Measurements from ENCODE around the gene PPM1E.
"Not testable (repeated sequence)": the region's sequence is repeated elsewhere in the genome, so short reads cannot be mapped to it uniquely, and the experiment has no call there.

PPM1E gene

GRCh38 chr17:58755577-58756245 lies at the start of gene PPM1E:
PPM1E (plus strand) TSS chr17:58755854.
- peak; percentile 40 for DNase-seq (ENCODE audit: low spot score)

- no peak for DNase-seq (ENCODE audit: low spot score)
Measured at GRCh38 chr17:58706351-58707140, 49.1 kb upstream of the PPM1E start.

DNA sequence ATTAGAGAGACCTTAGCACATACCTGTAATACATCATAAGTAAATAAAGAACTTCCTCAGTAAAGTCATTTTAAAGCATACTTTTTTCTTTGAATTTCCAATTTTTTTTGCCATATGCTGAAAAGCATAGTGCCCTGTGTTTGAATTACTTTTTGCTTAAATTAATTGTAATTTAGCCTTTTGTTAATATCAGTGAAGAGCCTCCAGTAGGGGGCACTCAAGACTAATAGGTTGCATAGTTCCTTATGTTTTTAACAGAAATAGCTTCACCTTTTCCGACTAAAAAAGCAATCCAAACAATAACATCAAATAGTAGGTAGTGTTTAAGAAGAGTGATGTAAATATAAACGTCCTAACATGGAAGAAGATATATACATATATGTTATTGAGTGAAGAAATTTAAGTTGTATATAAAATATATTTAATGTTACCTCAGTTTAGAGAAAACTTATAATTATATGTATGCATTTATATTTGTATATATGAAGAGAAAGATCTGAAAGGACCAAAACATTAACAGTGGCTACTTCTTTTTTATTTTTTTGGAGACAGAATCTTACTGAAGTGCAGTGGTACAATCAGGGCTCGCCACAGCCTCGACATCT lies 44.6 kb upstream of the PPM1E start:
- peak; percentile 33 for DNase-seq (ENCODE audit: low spot score)

GRCh38 chr17:58722274-58722673 lies 33.4 kb upstream of the PPM1E start:
- DNase-seq (ENCODE audit: low spot score) = no peak

DNA sequence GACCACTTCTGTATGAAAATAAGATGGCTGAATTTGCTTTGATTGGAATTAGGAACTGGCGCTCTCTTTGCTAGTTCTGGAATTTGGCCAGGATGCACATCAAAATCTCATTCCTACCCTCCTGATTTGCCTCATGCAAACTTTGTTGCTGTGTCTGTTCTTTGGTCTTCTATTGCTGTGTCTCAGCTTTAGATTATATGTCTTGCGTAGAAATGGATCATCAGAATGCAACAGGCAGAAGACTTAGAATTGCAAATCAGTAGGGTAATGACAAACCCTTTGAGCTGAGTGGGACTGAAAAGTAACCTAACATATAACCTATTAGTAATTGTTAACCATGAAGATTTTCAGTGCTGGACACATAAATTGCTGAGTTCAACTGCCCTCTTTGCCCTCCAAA lies 33.0 kb upstream of the PPM1E start:
- no peak for DNase-seq (ENCODE audit: low spot score)

DNA sequence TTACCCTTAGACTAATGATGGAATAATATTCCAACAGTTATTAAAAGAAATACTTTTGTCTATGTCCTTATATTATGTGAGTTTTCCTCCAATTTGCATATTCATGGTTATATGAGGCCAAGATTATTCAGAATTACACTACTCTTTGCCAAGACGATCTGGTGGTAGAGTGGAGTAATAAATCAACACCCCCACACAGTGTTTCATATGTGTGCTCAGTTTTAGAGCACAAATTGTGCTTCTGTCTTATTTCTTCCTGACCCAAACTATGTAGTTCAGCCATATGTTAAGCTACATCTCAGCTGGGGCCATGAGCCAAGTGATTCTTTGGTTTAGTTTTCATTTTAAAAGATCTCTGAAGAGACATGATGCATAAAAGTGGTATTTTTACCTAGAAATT lies 26.9 kb upstream of the PPM1E start:
- DNase-seq (ENCODE audit: low spot score) = no peak

- DNase-seq (ENCODE audit: low spot score) = no peak
Measured at GRCh38 chr17:58730937-58731336, 24.7 kb upstream of the PPM1E start.

DNA sequence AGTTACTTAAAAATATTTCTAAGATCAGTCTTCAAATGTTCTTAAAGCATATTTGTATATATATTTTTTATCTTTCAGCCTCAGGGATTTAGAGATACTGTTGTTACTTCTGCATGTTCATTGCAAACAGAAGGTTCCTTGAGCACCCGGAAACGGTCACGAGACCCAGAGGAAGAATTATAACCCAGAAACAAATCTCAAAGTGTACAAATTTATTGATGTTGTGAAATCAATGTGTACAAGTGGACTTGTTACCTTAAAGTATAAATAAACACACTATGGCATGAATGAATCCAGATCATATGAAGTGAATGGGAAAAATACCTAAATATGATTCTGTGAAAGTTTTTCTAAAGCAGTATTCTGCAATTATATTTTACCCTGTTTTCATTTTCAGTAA lies 21.6 kb upstream of the PPM1E start:
- DNase-seq (ENCODE audit: low spot score) = no peak

DNA sequence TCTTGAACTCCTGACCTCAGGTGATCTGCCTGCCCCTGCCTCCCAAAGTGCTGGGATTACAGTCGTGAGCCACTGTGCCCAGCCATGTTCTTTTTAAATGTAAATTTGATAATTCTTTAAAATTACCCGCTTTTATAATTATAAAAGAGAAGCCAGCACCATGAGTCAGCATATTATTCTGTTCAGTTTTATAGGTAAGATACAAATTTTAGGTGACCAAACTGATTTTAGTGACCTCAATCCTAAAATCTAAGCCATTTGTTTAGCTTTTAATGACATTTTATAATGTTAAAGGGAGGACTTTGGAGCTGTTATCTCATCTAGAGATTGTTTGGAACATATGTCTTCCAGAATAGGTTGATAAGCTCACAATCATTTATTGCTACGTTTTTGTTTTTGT lies 20.8 kb upstream of the PPM1E start:
- no peak for DNase-seq (ENCODE audit: low spot score)

GRCh38 chr17:58741121-58741625 lies 14.5 kb upstream of the PPM1E start:
- no peak for DNase-seq (ENCODE audit: low spot score)

DNA sequence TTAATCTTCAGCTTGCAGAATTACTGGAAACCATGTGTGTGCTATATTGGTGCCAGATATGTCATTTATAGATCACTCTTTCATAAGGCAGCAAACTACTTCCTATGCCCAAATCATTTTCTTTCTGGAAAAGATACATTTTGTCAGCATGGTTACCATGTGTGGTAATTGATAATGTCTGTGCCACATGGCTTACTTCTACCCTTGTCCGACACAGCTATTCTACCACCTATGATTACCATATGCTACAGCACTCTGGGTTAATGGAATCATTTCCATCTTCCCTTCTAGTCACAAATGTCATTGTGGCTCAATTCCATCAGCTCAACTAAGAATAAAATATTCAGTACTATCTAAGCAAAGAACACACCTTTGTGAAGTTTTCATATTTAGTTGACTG lies 8.0 kb upstream of the PPM1E start:
- no peak for DNase-seq (ENCODE audit: low spot score)

DNA sequence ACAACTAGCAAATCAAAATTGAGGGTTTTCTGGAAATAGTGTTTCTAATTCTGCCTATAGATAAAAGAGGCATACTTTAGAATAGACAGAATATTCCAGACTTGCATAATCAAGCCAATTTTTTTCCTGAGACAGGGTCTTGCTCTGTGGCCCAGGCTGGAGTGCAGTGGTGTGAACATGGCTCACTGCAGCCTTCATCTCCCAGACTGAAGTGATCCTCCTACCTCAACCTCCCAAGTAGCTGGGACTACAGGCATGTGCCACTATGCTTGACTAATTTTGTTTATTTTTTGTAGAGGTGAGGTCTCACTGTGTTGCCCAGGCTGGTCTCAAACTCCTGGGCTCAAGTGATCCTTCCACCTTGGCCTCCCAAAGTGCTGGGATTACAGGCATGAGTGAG lies 6.0 kb upstream of the PPM1E start:
- not testable (repeated sequence) for DNase-seq (ENCODE audit: low spot score)

GRCh38 chr17:58753026-58753425 lies 2.6 kb upstream of the PPM1E start:
- DNase-seq (ENCODE audit: low spot score) = no peak

GRCh38 chr17:58755269-58755576 lies 431 bp upstream of the PPM1E start:
- no peak for DNase-seq (ENCODE audit: low spot score)

DNA sequence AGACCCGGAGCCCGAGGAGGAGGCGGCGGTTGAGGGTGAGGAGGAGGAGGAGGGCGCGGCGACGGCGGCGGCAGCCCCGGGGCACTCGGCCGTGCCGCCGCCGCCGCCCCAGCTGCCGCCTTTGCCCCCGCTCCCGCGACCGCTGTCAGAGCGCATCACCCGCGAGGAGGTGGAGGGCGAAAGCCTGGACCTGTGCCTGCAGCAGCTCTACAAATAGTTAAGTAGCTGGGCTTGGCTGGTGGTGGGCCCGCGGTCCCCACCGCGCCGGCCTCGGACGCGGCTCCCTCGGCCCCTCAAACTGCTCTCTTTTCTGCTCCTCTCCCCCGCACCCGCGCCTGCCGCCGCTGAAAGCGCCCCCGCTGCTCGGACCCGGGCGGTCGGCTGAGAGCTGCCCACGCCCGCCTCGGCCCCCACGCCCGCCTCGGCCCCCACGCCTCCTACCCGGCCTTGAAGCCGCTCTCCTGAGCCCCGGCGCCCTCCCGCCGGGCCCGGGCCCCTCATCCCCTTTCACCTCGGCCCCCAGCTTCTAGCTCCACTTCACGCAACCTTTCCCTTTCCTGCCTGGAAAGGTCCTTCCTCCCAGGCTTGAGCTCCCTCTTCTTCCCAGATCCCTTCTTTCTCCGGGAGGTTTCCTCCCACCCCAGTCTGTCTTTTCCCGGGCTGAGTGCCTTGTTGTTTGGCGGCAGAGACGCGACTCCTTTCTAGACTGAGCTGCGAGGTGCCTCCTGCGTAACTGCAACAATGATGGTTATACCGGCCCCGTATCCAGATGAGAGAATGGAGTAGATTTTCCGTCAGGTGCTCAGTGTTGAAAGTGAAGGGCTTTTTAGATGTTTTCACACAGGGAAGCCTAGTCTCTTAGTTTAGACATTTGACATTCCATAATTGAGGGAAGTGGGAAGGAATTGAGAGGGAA lies 850 bp downstream of the PPM1E start:
- DNase-seq (ENCODE audit: low spot score) = peak; percentile 6

DNA sequence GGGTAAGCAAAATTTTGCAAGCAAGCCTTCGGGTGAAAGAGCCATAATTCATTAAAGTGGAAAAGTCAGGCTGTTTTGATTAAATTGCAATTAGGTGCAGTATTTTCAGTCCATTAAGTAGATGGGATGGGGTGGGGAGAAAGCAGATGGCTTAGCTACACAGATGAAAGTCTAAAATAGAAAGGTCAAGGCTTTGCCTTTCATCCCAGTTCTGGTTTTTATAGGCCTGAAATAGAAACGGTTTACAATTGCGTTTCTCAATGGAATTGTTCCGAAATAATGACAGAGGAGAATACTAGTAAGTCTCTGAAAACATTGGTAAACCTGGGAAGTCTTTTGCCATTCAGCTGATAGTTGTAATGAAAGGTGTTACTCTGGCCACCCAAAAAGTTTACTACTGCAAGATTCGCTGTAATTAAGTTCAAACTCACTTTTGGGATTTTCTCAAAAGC lies 1.5 kb downstream of the PPM1E start:
- peak; percentile 4 for DNase-seq (ENCODE audit: low spot score)

GRCh38 chr17:58758890-58759289 lies 3.2 kb downstream of the PPM1E start:
- DNase-seq (ENCODE audit: low spot score) = no peak

DNA sequence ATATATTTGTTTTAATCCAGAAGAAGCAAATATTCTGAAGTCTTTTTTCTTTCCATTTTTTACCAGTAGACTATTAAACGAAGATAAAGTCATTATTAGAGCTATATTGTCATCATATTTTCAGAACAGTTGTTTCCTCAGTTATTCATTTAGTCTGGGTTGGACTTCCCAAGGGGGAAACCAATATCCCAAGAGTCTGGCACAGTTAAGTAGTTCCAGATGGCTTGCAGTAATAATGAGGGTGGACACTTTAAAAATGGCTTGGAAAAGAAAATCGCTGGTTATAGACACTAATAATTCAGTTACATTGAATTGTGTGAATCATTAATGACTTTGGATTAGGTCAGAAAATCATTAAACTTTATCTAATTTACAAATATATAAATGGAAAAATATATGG lies 3.9 kb downstream of the PPM1E start:
- DNase-seq (ENCODE audit: low spot score) = no peak

- no peak for DNase-seq (ENCODE audit: low spot score)
Measured at GRCh38 chr17:58760248-58760647, 4.6 kb downstream of the PPM1E start.

DNA sequence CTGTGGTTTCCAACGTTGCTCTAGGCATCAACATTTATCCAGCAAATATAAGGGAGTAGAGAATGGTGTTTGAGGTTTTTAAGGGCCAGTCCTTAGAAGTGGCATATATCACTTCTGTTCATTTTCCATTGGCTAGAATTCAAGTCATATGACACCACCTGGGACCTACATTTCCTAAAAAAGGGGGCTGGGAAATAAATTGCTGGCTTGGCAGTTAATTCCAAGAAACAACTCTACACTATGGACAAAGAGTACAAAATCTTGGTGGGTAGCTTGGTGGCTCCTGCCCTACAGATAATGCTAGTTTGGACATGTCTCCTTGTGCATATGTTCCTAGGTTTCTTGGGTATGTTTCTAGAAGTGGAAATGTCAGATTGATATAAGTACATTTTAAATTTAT lies 7.6 kb downstream of the PPM1E start:
- DNase-seq (ENCODE audit: low spot score) = no peak

- DNase-seq (ENCODE audit: low spot score) = no peak
Measured at GRCh38 chr17:58764373-58764772, 8.7 kb downstream of the PPM1E start.

DNA sequence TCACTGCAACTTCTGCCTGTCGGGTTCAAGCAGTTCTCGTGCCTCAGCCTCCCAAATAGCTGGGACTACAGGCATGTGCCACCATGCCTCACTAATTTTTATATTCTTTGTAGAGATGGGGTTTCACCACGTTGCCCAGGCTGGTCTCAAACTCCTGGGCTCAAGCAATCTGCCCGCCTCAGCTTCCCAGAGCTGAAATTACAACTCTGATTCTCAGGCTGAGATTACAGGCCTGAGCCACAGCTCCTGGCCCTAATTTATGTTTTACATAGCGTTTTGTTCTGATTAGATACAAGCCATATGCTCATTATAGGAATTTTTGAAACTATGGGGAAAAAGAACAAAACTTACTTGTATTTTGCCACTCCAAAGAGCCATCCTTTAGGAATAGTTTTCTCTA lies 22.8 kb downstream of the PPM1E start:
- not testable (repeated sequence) for DNase-seq (ENCODE audit: low spot score)

Measured in globus pallidus (tissue), 1 donor.